ENCODE results near the gene LILRA6.

DNA sequence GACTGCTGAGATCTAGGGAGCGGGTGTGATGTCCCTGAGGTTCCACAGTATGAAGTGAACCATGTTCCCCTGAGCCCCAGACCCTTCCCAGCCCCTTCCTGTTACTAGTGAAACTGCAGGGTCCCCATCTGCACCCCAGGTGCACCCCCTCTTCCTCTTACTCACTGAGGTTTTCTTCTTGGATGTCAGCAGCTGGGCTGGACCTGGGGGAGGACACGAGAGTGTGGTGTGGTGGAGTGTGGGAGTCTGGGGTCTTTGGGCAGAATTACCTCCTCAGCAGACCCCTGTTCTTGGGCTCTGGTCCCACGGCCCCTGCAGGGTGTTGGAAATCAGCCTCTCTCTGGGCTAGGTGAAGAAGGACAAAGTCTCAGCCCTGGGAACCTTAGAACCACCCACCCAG lies 3.3 kb upstream of the LILRA6 start:
- TF ChIP-seq, protein P1, sequence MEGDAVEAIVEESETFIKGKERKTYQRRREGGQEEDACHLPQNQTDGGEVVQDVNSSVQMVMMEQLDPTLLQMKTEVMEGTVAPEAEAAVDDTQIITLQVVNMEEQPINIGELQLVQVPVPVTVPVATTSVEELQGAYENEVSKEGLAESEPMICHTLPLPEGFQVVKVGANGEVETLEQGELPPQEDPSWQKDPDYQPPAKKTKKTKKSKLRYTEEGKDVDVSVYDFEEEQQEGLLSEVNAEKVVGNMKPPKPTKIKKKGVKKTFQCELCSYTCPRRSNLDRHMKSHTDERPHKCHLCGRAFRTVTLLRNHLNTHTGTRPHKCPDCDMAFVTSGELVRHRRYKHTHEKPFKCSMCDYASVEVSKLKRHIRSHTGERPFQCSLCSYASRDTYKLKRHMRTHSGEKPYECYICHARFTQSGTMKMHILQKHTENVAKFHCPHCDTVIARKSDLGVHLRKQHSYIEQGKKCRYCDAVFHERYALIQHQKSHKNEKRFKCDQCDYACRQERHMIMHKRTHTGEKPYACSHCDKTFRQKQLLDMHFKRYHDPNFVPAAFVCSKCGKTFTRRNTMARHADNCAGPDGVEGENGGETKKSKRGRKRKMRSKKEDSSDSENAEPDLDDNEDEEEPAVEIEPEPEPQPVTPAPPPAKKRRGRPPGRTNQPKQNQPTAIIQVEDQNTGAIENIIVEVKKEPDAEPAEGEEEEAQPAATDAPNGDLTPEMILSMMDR (IDR thresholded peaks at IDR 0.05 in 4 of 5, conservative IDR thresholded peaks at IDR 0.05 in 1 of 5): no peak
- TF ChIP-seq POLR2A (IDR thresholded peaks at IDR 0.05): no peak
